ENCODE measurements around the gene DCC.

- TF ChIP-seq CTCF (IDR thresholded peaks at IDR 0.05) (no peak), CREM (CRISPR knock-in tag; IDR thresholded peaks at IDR 0.05) (no peak), SMAD3 (CRISPR knock-in tag; IDR thresholded peaks at IDR 0.05; ENCODE audit: borderline replicate concordance) (no peak), ATF3 (CRISPR knock-in tag; conservative IDR thresholded peaks at IDR 0.05) (no peak), HMGXB4 (CRISPR knock-in tag; IDR thresholded peaks at IDR 0.05) (no peak)
Measured at GRCh38 chr18:53556450-53556849, 1216.5 kb downstream of the DCC start.
